Rectal smooth muscle tissue (tissue), 1 donor: ENCODE results near the gene ADCY1.

Experiments
- H3K27ac ChIP-seq: one replicate; pipeline ENCODE4 v1.7.0; 2013; ENCODE audit warnings: low read depth, low read length, inconsistent platforms
- H3K27me3 ChIP-seq: one replicate; pipeline ENCODE4 v1.7.0; 2013; ENCODE audit warnings: low read length; ENCODE audit not compliant: control insufficient read depth, insufficient read depth
- H3K36me3 ChIP-seq: one replicate; pipeline ENCODE4 v1.7.0; 2013; ENCODE audit warnings: low read length; ENCODE audit not compliant: control insufficient read depth, insufficient read depth
- H3K4me1 ChIP-seq: one replicate; pipeline ENCODE4 v1.7.0; 2013; ENCODE audit warnings: low read length; ENCODE audit not compliant: control insufficient read depth, insufficient read depth
- H3K4me3 ChIP-seq: one replicate; pipeline ENCODE4 v1.7.0; 2013; ENCODE audit warnings: low read length
- H3K9ac ChIP-seq: one replicate; pipeline ENCODE4 v1.7.0; 2013; ENCODE audit warnings: low read length

Gene ADCY1

GRCh38 chr7:45567713-45568112 is 6.5 kb upstream of the ADCY1 start:
- no peaks in the 10 kb centered on the region for H3K4me1 ChIP-seq
- H3K9ac ChIP-seq = no peak overlapping the region
- H3K36me3 ChIP-seq = no peaks in the 10 kb centered on the region
- H3K4me3 ChIP-seq = no peak overlapping the region
- no peaks in the 10 kb centered on the region for H3K27me3 ChIP-seq
- H3K27ac ChIP-seq = no peak overlapping the region

GRCh38 chr7:45568536-45569289 is 5.5 kb upstream of the ADCY1 start:
- H3K27me3 ChIP-seq = no peaks in the 10 kb centered on the region
- H3K4me1 ChIP-seq = no peaks in the 10 kb centered on the region
- H3K27ac ChIP-seq = no peak overlapping the region
- no peak overlapping the region for H3K9ac ChIP-seq
- no peak overlapping the region for H3K4me3 ChIP-seq
- no peaks in the 10 kb centered on the region for H3K36me3 ChIP-seq

GRCh38 chr7:45569290-45569685 is 4.9 kb upstream of the ADCY1 start:
- H3K9ac ChIP-seq = no peak overlapping the region
- no peaks in the 10 kb centered on the region for H3K36me3 ChIP-seq
- H3K4me3 ChIP-seq = no peak overlapping the region
- no peaks in the 10 kb centered on the region for H3K27me3 ChIP-seq
- no peaks in the 10 kb centered on the region for H3K4me1 ChIP-seq
- H3K27ac ChIP-seq = no peak overlapping the region

GRCh38 chr7:45570797-45571196 is 3.4 kb upstream of the ADCY1 start:
- no peaks in the 10 kb centered on the region for H3K36me3 ChIP-seq
- no peak overlapping the region for H3K9ac ChIP-seq
- no peak overlapping the region for H3K4me3 ChIP-seq
- H3K4me1 ChIP-seq = no peaks in the 10 kb centered on the region
- peaks cover 7% of the 10 kb centered on the region for H3K27me3 ChIP-seq
- H3K27ac ChIP-seq = no peak overlapping the region

GRCh38 chr7:45573204-45573603 is 964 bp upstream of the ADCY1 start:
- Histone ChIP-seq H3K27me3 (peaks cover 14% of the 10 kb centered on the region), H3K36me3 (no peaks in the 10 kb centered on the region), H3K4me3 (no peak overlapping the region), H3K4me1 (no peaks in the 10 kb centered on the region), H3K27ac (no peak overlapping the region), H3K9ac (no peak overlapping the region)

- H3K4me3 ChIP-seq = no peak overlapping the region
- no peak overlapping the region for H3K9ac ChIP-seq
- H3K27ac ChIP-seq = no peak overlapping the region
- H3K36me3 ChIP-seq = no peaks in the 10 kb centered on the region
- H3K27me3 ChIP-seq = peaks cover 14% of the 10 kb centered on the region
- no peaks in the 10 kb centered on the region for H3K4me1 ChIP-seq
These were observed 174 bp downstream of the ADCY1 start for GRCh38 chr7:45574416-45574668.

GRCh38 chr7:45574669-45575500 is 717 bp downstream of the ADCY1 start:
- Histone ChIP-seq H3K36me3 (no peaks in the 10 kb centered on the region), H3K27me3 (peaks cover 14% of the 10 kb centered on the region), H3K4me1 (no peaks in the 10 kb centered on the region), H3K9ac (no peak overlapping the region), H3K27ac (no peak overlapping the region), H3K4me3 (peak overlapping the region; percentile 35)

- Histone ChIP-seq H3K27me3 (peaks cover 14% of the 10 kb centered on the region), H3K27ac (no peak overlapping the region), H3K9ac (no peak overlapping the region), H3K36me3 (no peaks in the 10 kb centered on the region), H3K4me1 (no peaks in the 10 kb centered on the region), H3K4me3 (peak overlapping the region; percentile 35)
These were observed 1.5 kb downstream of the ADCY1 start for GRCh38 chr7:45575501-45576248.

- peaks cover 14% of the 10 kb centered on the region for H3K27me3 ChIP-seq
- H3K9ac ChIP-seq = no peak overlapping the region
- no peak overlapping the region for H3K27ac ChIP-seq
- H3K36me3 ChIP-seq = no peaks in the 10 kb centered on the region
- H3K4me1 ChIP-seq = no peaks in the 10 kb centered on the region
- H3K4me3 ChIP-seq = no peak overlapping the region
These were observed 2.2 kb downstream of the ADCY1 start for GRCh38 chr7:45576249-45576929.

- H3K27ac ChIP-seq = no peak overlapping the region
- peaks cover 14% of the 10 kb centered on the region for H3K27me3 ChIP-seq
- no peaks in the 10 kb centered on the region for H3K4me1 ChIP-seq
- H3K4me3 ChIP-seq = no peak overlapping the region
- H3K36me3 ChIP-seq = no peaks in the 10 kb centered on the region
- no peak overlapping the region for H3K9ac ChIP-seq
These were observed 3.9 kb downstream of the ADCY1 start for GRCh38 chr7:45578022-45578421.

- Histone ChIP-seq H3K27me3 (peaks cover 14% of the 10 kb centered on the region), H3K4me3 (no peak overlapping the region), H3K4me1 (no peaks in the 10 kb centered on the region), H3K9ac (no peak overlapping the region), H3K36me3 (no peaks in the 10 kb centered on the region), H3K27ac (no peak overlapping the region)
These were observed 4.3 kb downstream of the ADCY1 start for GRCh38 chr7:45578467-45578866.

GRCh38 chr7:45579391-45579801 is 5.2 kb downstream of the ADCY1 start:
- Histone ChIP-seq H3K27ac (no peak overlapping the region), H3K4me1 (no peaks in the 10 kb centered on the region), H3K27me3 (peaks cover 14% of the 10 kb centered on the region)

More at GRCh38 chr7:45579391-45579801, 5.2 kb downstream of the ADCY1 start:
- no peaks in the 10 kb centered on the region for H3K36me3 ChIP-seq
- no peak overlapping the region for H3K4me3 ChIP-seq
- H3K9ac ChIP-seq = no peak overlapping the region
